ENCODE data around the gene FH.

Gene FH

GRCh38 chr1:241456743-241457142 is 62.8 kb downstream of the FH start:
- DNase-seq, result no peak

DNA sequence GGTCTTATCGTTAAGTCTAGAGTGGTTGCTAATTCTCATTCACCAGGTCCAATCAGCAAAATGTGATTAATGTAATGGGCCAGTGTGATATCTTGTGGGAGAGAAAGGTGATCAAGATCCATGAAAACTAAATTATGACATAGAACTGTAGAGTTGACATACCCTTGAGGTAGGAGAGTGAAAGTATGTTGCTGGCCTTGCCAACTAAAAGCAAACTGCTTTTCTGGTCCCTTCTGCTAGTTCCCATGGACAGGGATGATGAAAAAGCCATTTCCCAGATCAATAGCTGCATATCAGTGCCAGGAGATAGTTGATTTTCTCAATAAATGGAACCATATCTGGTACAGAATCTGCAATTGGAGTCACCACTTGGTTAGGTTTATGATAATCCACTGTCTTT is 65.8 kb downstream of the FH start:
- no peak for DNase-seq

- DNase-seq, result no peak
Measured at GRCh38 chr1:241451956-241452355, 67.6 kb downstream of the FH start.
